ENCODE data around the gene ADAMTS3.
A peak's percentile ranks its signal among the peaks of the same experiment; 100 is the strongest.

ADAMTS3 gene

DNA sequence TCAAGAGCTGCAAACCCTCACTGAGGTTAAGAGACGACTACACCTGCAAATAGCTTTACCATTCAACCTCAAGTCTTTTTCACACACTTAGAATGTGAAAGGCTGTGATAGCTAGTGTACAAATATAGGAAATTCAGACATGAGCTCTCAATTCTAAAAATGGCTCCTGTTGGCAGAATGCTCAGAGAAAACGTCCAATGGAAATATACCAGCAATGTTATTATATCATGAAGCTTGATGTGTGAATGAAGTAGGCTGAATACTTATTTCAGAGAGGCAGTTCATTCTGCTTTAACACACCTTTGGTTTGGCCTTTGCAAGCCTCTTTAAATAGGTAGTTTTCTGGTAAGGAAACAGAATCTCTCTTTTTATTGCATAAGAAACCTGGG lies 227.6 kb downstream of the ADAMTS3 start:
- DNase-seq (ENCODE audit: low read depth, low spot score), result no peak
- POLR2A ChIA-PET, result no interaction called here
- no peak for TF ChIP-seq CTCF (IDR thresholded peaks at IDR 0.05; ENCODE audit: insufficient read depth, low read length, missing control alignments)
- CTCF ChIA-PET, result interaction anchor here (1.5 to 2.1 kb wide), 2 partner anchors 15 to 19 kb away, joined by 5 to 18 read pairs; no protein-coding TSS in a partner anchor
- H3K4me3 ChIP-seq (ENCODE audit: low read depth, low read length), result no peak overlapping the region

- ChIA-PET CTCF (interaction anchor here (1.5 to 2.1 kb wide), 2 partner anchors 15 to 18 kb away, joined by 5 to 18 read pairs; no protein-coding TSS in a partner anchor), POLR2A (no interaction called here)
- no peak overlapping the region for H3K4me3 ChIP-seq (ENCODE audit: low read depth, low read length)
- DNase-seq (ENCODE audit: low read depth, low spot score), result no peak
- no peak for TF ChIP-seq CTCF (IDR thresholded peaks at IDR 0.05; ENCODE audit: insufficient read depth, low read length, missing control alignments)
These were observed 228.1 kb downstream of the ADAMTS3 start for GRCh38 chr4:72340803-72341431.

GRCh38 chr4:72338060-72338459 lies 231.0 kb downstream of the ADAMTS3 start:
- ChIA-PET POLR2A (no interaction called here), CTCF (no interaction called here)
- DNase-seq (ENCODE audit: low read depth, low spot score), result no peak
- TF ChIP-seq CTCF (IDR thresholded peaks at IDR 0.05; ENCODE audit: insufficient read depth, low read length, missing control alignments), result no peak
- no peak overlapping the region for H3K4me3 ChIP-seq (ENCODE audit: low read depth, low read length)

DNA sequence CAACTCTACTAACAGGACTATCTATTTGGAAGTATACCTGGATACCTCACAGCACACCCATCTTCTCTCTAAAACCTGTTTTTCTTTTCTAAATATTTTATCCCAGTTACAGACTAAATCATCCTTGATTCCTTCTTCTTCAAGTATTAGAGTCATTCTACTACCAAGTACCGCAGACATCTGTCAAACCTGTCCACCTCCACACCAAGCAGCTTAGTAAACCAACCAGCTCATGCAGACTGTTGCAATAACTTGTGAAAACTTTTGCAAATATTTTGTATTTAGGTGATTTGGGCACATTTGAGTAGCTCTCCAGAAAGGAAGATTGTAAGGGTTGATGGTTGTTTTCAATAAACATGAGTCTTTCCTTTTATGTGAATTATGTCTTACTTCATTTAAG lies 238.6 kb downstream of the ADAMTS3 start:
- POLR2A ChIA-PET, result no interaction called here
- DNase-seq (ENCODE audit: low read depth, low spot score), result no peak
- H3K4me3 ChIP-seq (ENCODE audit: low read depth, low read length), result no peak overlapping the region
- TF ChIP-seq CTCF (IDR thresholded peaks at IDR 0.05; ENCODE audit: insufficient read depth, low read length, missing control alignments), result no peak
- CTCF ChIA-PET, result interaction anchor here (1.1 to 1.3 kb wide), 2 partner anchors 12 to 44 kb away, joined by 3 to 4 read pairs; no protein-coding TSS in a partner anchor

DNA sequence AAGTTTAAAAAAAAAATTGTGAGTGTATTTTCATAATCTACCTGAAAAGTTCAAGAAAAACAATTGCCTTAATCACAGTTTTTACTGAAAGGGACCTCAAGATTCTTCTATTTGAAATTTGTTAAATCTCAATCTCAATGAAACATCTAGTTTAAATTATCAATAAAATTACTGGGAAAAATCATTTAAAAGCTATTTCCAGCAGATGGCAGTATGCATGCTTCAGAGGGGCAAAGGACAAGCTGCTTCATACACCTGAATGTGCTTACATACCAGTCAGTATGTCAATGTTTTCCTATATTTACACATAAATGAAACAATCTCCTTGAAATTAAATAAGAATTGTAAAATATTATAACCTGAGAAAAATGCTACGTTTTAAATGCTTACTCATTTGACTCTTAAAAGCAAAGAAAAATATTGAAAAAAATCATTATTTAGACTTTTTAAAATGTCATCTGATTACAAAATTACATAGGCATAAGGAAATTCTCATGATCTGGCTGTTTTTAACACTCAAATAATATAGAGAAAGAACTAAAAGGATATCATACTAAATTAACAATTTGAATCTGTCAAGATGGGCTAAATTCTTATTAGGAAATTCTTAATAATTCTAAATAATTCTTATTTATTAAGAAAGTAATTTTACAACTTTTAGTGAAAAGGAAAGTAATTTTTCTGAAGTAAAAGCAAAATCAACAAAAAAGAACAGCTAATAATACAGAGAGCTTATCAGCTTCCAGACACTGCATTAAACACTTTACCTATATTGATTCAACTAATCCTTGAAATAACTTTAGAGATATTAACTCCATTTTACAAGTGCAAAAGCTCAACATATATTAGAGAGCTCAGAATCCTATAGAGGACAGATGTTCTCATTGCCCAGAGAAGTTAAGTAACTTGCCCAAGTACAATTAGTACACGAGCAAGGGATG lies 242.1 kb downstream of the ADAMTS3 start:
- peak; percentile 47 for TF ChIP-seq CTCF (IDR thresholded peaks at IDR 0.05; ENCODE audit: insufficient read depth, low read length, missing control alignments)
- CTCF ChIA-PET, result interaction anchor here (0.8 to 6.9 kb wide), 41 partner anchors 9 to 701 kb away, joined by 3 to 95 read pairs (median 4); no protein-coding TSS in a partner anchor
- peak; percentile 4 for DNase-seq (ENCODE audit: low read depth, low spot score)
- H3K4me3 ChIP-seq (ENCODE audit: low read depth, low read length), result no peak overlapping the region
- POLR2A ChIA-PET, result no interaction called here

- TF ChIP-seq CTCF (IDR thresholded peaks at IDR 0.05; ENCODE audit: insufficient read depth, low read length, missing control alignments), result no peak
- no peak overlapping the region for H3K4me3 ChIP-seq (ENCODE audit: low read depth, low read length)
- CTCF ChIA-PET, result interaction anchor here (0.5 to 6.9 kb wide), 13 partner anchors 10 to 695 kb away, joined by 3 to 95 read pairs (median 5); no protein-coding TSS in a partner anchor
- POLR2A ChIA-PET, result no interaction called here
- DNase-seq (ENCODE audit: low read depth, low spot score), result no peak
These were observed 243.8 kb downstream of the ADAMTS3 start for GRCh38 chr4:72325215-72325614.

Data from AG04449 (cell line).